C4-2B (cell line): ENCODE results near the gene HEATR1.

Source experiments
- H3K27ac ChIP-seq: fragments of 450-650 bp; 2 replicates; pipeline ENCODE4 v1.5.1; 2017
- ZFX ChIP-seq: fragments of 450-650 bp; IDR thresholded peaks from 2 replicates; pipeline ENCODE4 v1.6.1; 2017
- TF ChIP-seq, protein P1 (sequence below): fragments of 450-650 bp; conservative IDR thresholded peaks from 2 replicates; pipeline ENCODE4 v1.5.1; 2017; ENCODE audit warnings: mild to moderate bottlenecking

Gene HEATR1

DNA sequence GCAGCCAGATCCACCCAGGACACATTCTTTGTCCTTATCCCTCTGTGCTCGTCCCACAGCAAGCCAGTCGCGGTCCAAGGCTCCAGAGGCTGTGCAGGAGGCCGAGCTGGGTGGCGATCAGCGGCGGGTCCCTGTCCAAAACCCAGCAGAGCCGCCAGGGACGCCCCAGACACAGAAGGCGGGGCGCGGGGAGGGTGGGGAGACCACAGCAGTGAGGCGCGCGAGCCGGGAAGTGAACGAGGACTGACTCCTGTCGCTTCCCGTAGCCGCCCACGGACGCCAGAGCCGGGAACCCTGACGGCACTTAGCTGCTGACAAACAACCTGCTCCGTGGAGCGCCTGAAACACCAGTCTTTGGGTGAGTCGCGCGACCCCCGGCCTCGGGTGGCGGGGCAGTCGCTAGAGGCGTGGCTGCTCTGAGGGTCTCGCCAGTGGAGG lies 80.6 kb downstream of the HEATR1 start, which contains the start of gene LGALS8:
Gene LGALS8 (plus strand): TSS at position 279 of the 438 bp plus-strand sequence. CDS start 2,089 bp downstream, outside the sequence.
- TF ChIP-seq, protein P1, sequence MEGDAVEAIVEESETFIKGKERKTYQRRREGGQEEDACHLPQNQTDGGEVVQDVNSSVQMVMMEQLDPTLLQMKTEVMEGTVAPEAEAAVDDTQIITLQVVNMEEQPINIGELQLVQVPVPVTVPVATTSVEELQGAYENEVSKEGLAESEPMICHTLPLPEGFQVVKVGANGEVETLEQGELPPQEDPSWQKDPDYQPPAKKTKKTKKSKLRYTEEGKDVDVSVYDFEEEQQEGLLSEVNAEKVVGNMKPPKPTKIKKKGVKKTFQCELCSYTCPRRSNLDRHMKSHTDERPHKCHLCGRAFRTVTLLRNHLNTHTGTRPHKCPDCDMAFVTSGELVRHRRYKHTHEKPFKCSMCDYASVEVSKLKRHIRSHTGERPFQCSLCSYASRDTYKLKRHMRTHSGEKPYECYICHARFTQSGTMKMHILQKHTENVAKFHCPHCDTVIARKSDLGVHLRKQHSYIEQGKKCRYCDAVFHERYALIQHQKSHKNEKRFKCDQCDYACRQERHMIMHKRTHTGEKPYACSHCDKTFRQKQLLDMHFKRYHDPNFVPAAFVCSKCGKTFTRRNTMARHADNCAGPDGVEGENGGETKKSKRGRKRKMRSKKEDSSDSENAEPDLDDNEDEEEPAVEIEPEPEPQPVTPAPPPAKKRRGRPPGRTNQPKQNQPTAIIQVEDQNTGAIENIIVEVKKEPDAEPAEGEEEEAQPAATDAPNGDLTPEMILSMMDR: no peak
- TF ChIP-seq ZFX: no peak
- H3K27ac ChIP-seq: peak within 1 kb of the TSS; percentile 95

- peak overlapping the region; percentile 95 for H3K27ac ChIP-seq
- no peak for TF ChIP-seq ZFX
- TF ChIP-seq, protein P1: no peak
Observed at GRCh38 chr1:236522937-236523703, 81.2 kb downstream of the HEATR1 start.

- TF ChIP-seq, protein P1: no peak
- no peak for TF ChIP-seq ZFX
- no peak overlapping the region for H3K27ac ChIP-seq
Observed at GRCh38 chr1:236520445-236521005, 83.8 kb downstream of the HEATR1 start.

GRCh38 chr1:236518322-236518721 lies 86.0 kb downstream of the HEATR1 start:
- TF ChIP-seq, protein P1: no peak
- no peak for TF ChIP-seq ZFX
- H3K27ac ChIP-seq: no peak overlapping the region

GRCh38 chr1:236516929-236517704 lies 87.2 kb downstream of the HEATR1 start:
- peak overlapping the region; percentile 92 for H3K27ac ChIP-seq
- no peak for TF ChIP-seq ZFX
- TF ChIP-seq, protein P1: no peak

- peak overlapping the region; percentile 92 for H3K27ac ChIP-seq
- TF ChIP-seq, protein P1: no peak
- TF ChIP-seq ZFX: no peak
Observed at GRCh38 chr1:236515443-236515958, 88.8 kb downstream of the HEATR1 start.
